Hepatocyte (in vitro differentiated cells): Measurements from ENCODE around the gene C14orf119. TPM values are rescaled to one million over a fixed set of nuclear protein-coding genes. Genes with fewer than 3 reads are reported as not detected.

ENCODE experiments used
- DNase-seq: peaks from one replicate; pipeline ENCODE4 v3.0.0-alpha.2; 2016; ENCODE audit warnings: low spot score
- H2AFZ ChIP-seq: fragments of 200-600 bp; sonication (generic); 2 replicates; pipeline ENCODE4 v1.6.0; 2016; ENCODE audit warnings: antibody characterized with exemption, mild to moderate bottlenecking
- H3K27ac ChIP-seq: fragments of 200-600 bp; sonication (generic); 2 replicates; pipeline ENCODE4 v1.5.1; 2016; ENCODE audit warnings: mild to moderate bottlenecking
- H3K27me3 ChIP-seq: fragments of 200-600 bp; sonication (generic); 2 replicates; pipeline ENCODE4 v1.6.1; 2016
- H3K36me3 ChIP-seq: fragments of 200-600 bp; sonication (generic); replicated peaks from 2 replicates; pipeline ENCODE4 v1.5.1; 2016; ENCODE audit warnings: low read depth; ENCODE audit not compliant: insufficient read depth
- H3K4me1 ChIP-seq: fragments of 200-600 bp; sonication (generic); 2 replicates; pipeline ENCODE4 v1.5.1; 2016; ENCODE audit warnings: mild to moderate bottlenecking, moderate library complexity; ENCODE audit not compliant: insufficient read depth
- H3K4me2 ChIP-seq: fragments of 200-600 bp; sonication (generic); 2 replicates; pipeline ENCODE4 v1.6.0; 2016
- H3K4me3 ChIP-seq: fragments of 200-600 bp; sonication (generic); 2 replicates; pipeline ENCODE4 v1.5.1; 2016; ENCODE audit warnings: mild to moderate bottlenecking
- H3K79me2 ChIP-seq: fragments of 200-600 bp; sonication (generic); 2 replicates; pipeline ENCODE4 v1.6.0; 2017; ENCODE audit warnings: mild to moderate bottlenecking
- H3K9me2 ChIP-seq: fragments of 200-600 bp; sonication (generic); replicated peaks from 2 replicates; pipeline ENCODE4 v1.6.0; 2017; ENCODE audit warnings: mild to moderate bottlenecking; ENCODE audit not compliant: insufficient read depth
- H3K9me3 ChIP-seq: fragments of 200-600 bp; sonication (generic); 2 replicates; pipeline ENCODE4 v1.5.1; 2016; ENCODE audit warnings: low read depth, mild to moderate bottlenecking
- H4K20me1 ChIP-seq: fragments of 200-600 bp; sonication (generic); 2 replicates; pipeline ENCODE4 v1.6.0; 2016; ENCODE audit warnings: mild to moderate bottlenecking; ENCODE audit not compliant: insufficient read depth, poor library complexity, severe bottlenecking
- CTCF ChIP-seq: fragments of 200-600 bp; sonication (generic); IDR thresholded peaks from 2 replicates; pipeline ENCODE4 v1.5.1; 2016; ENCODE audit warnings: antibody characterized with exemption, mild to moderate bottlenecking; ENCODE audit not compliant: poor library complexity
- EZH2 ChIP-seq: fragments of 200-600 bp; sonication (generic); IDR thresholded peaks from 2 replicates; pipeline ENCODE4 v1.6.1; 2016; ENCODE audit warnings: antibody characterized with exemption, mild to moderate bottlenecking, borderline replicate concordance
- EZH2phosphoT487 ChIP-seq: fragments of 200-600 bp; sonication (generic); IDR thresholded peaks from one replicate; pipeline ENCODE4 v1.6.1; 2018; ENCODE audit warnings: antibody characterized with exemption, mild to moderate bottlenecking, low read depth, moderate library complexity; ENCODE audit not compliant: unreplicated experiment, severe bottlenecking
- WGBS: methylation state at CpG from one replicate; pipeline ENCODE4 v1.1.6; 2016; ENCODE audit warnings: low lambda C conversion rate; ENCODE audit errors: missing lambda C conversion rate; 5-methylcytosine and 5-hydroxymethylcytosine counted together
- polyA plus RNA-seq: library from polyadenylated mRNA; unstranded; fragments of >200 nt; fragmentation: Nextera tagmentation; extraction: Ambion mirVana; gene quantifications from 2 replicates; pipeline ENCODE4 v1.2.1, GENCODE V29; 2016
- total RNA-seq: library from RNA; depleted of rRNA; stranded (reverse); fragments of >200 nt; gene quantifications from 2 replicates; pipeline ENCODE4 v1.2.3, GENCODE V29; 2014

Gene C14orf119
- total and polyA plus RNA-seq, 2 experiments from 2014 or later = 47.7 to 146 TPM

DNA sequence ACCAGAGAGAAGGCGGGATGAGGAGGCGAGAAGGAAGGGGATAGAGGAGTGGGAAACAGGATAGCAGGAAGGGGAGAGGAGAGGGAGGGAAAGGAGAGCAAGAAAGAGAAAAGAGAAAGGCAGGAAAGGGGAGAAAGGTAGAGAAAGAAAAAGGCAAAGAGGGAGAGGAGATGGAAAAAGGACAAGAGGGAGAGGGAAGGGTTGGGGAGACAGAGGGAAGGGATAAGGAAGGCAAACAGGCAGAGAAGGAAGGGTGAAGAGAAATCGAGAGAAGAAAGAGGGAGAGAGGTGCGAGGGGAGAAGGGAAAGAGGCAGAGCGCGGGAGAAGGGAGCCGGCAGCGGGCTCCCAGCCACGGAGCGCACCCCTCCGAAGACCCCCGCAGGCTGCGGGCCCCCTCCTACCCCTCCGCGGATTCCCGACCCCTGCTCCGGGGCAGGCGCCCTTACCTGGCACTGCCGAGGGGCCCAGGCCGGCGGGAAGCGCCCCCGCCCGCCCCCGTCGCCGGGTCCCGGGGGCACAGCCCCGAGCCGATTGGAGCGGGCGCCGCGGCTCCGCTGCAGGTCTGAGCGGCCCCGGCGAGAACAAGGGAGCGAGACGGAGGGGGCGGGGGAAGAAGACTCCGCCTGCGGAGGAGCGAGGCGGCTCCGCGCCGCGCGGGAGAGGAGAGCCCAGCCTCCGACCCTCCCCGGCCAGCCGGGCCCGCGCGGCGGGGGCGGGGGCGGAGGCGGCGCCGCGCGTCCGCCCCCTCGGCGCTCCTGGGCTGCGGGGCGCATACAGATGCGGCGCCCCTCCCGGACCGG is 38.1 kb upstream of the C14orf119 start, which contains the start of gene CDH24:
CDH24 (minus strand) TSS at position 565 of the 801 bp plus-strand sequence. CDS start 1,787 bp downstream, outside the sequence.
- no peaks in the 10 kb centered on the region for H3K79me2 ChIP-seq
- H3K9me2 ChIP-seq = no peaks in the 10 kb centered on the region
- H3K4me1 ChIP-seq = peaks cover 13% of the 10 kb centered on the region
- no peaks in the 10 kb centered on the region for H3K9me3 ChIP-seq
- peak within 1 kb of the TSS; percentile 84 for H3K27ac ChIP-seq
- peak within 1 kb of the TSS; percentile 87 for H3K4me3 ChIP-seq
- TF ChIP-seq EZH2phosphoT487 (no peak), CTCF (no peak), EZH2 (no peak)
- DNase-seq = peak; percentile 89
- peak within 1 kb of the TSS; percentile 84 for H2AFZ ChIP-seq
- H3K36me3 ChIP-seq = no peaks in the 10 kb centered on the region
- WGBS = 6% methylated on average over 24 of the region's 73 CpGs
- no peaks in the 10 kb centered on the region for H4K20me1 ChIP-seq
- H3K27me3 ChIP-seq = no peaks in the 10 kb centered on the region
- peak within 1 kb of the TSS; percentile 99 for H3K4me2 ChIP-seq

DNA sequence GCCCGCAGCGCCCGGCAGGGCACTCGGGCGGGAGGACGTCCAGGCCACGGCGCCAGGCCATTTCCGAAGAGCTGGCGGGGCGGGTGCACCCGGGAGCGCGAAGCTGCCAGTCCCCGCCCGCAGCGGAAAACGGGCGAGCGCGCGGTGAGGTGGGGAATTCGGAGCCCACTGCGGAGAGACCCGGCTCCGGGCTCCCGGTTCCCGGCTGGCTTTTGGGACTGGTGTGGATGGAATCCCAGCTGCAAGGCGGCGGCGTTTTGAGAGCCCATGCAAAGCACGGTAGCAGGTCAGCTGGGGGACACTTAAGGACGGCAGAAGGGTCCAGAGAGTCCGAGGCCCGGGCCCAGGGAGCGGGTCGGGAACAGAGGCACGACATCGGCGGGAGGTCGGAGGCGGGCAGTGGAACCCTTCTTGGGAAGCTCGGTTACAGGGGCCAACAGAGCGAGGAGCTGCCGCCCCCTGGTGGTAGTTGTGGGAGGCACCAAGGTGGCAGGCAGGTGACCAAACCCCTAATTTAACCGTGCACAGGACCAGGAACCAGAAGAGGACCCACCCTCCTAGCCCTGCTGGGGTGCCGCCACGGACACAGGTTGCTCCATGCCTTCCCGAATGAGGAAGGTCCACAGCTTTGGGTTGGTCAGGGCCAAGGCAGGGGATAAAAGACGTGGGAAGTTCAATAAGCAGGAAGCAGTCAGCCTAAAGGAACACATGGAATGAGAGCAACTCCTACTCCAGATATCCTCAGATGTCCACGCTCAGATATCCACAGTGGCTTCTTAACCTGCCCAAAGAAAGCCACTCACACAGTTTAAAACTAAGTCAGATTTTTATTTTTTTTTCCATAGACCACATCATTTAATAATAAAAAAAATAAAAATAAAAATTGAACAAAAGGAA is 37.3 kb upstream of the C14orf119 start:
- H3K36me3 ChIP-seq = no peaks in the 10 kb centered on the region
- H2AFZ ChIP-seq = no peak overlapping the region

More for the DNA sequence above, 37.3 kb upstream of the C14orf119 start:
- peaks cover 3% of the 10 kb centered on the region for H3K79me2 ChIP-seq
- H3K4me1 ChIP-seq = peaks cover 21% of the 10 kb centered on the region
- 3% methylated on average over 44 of the region's 51 CpGs for WGBS
- no peaks in the 10 kb centered on the region for H3K27me3 ChIP-seq
- no peaks in the 10 kb centered on the region for H3K9me3 ChIP-seq
- peak; percentile 94 for DNase-seq
- peak overlapping the region; percentile 69 for H3K4me3 ChIP-seq
- H4K20me1 ChIP-seq = no peaks in the 10 kb centered on the region
- TF ChIP-seq EZH2phosphoT487 (no peak), CTCF (peak; percentile 86), EZH2 (no peak)
- H3K4me2 ChIP-seq = peak overlapping the region; percentile 99
- peak overlapping the region; percentile 84 for H3K27ac ChIP-seq
- no peaks in the 10 kb centered on the region for H3K9me2 ChIP-seq
